ENCODE measurements around the gene MAP3K8.

The MAP3K8 gene

GRCh38 chr10:30433730-30434272 lies at the start of gene MAP3K8:
Gene MAP3K8, plus strand, starts transcription at chr10:30434184. Its CDS starts 4,755 bp downstream, at chr10:30438939.
- peak; percentile 68 for DNase-seq

GRCh38 chr10:30384701-30385201 lies 49.2 kb upstream of the MAP3K8 start:
- DNase-seq: peak; percentile 73

GRCh38 chr10:30386801-30387588 lies 47.0 kb upstream of the MAP3K8 start:
- no peak for DNase-seq

GRCh38 chr10:30387646-30388243 lies 46.2 kb upstream of the MAP3K8 start:
- no peak for DNase-seq

GRCh38 chr10:30389543-30389942 lies 44.4 kb upstream of the MAP3K8 start:
- no peak for DNase-seq

- no peak for DNase-seq
Measured at GRCh38 chr10:30390207-30390606, 43.8 kb upstream of the MAP3K8 start.

GRCh38 chr10:30391266-30391665 lies 42.7 kb upstream of the MAP3K8 start:
- no peak for DNase-seq

GRCh38 chr10:30392564-30392990 lies 41.4 kb upstream of the MAP3K8 start:
- peak; percentile 80 for DNase-seq

- DNase-seq: no peak
Measured at GRCh38 chr10:30396293-30396692, 37.7 kb upstream of the MAP3K8 start.

- DNase-seq: no peak
Measured at GRCh38 chr10:30396698-30397097, 37.3 kb upstream of the MAP3K8 start.

GRCh38 chr10:30398193-30398592 lies 35.8 kb upstream of the MAP3K8 start:
- no peak for DNase-seq

GRCh38 chr10:30398788-30399187 lies 35.2 kb upstream of the MAP3K8 start:
- no peak for DNase-seq

- no peak for DNase-seq
Measured at GRCh38 chr10:30403494-30403893, 30.5 kb upstream of the MAP3K8 start.

- no peak for DNase-seq
Measured at GRCh38 chr10:30404540-30404939, 29.4 kb upstream of the MAP3K8 start.

- no peak for DNase-seq
Measured at GRCh38 chr10:30411263-30411662, 22.7 kb upstream of the MAP3K8 start.

GRCh38 chr10:30412901-30413300 lies 21.1 kb upstream of the MAP3K8 start:
- no peak for DNase-seq

GRCh38 chr10:30413996-30414576 lies 19.9 kb upstream of the MAP3K8 start:
- DNase-seq: peak; percentile 55

GRCh38 chr10:30415593-30415992 lies 18.4 kb upstream of the MAP3K8 start:
- DNase-seq: no peak

- peak; percentile 35 for DNase-seq
Measured at GRCh38 chr10:30417301-30417700, 16.7 kb upstream of the MAP3K8 start.

GRCh38 chr10:30420266-30420665 lies 13.7 kb upstream of the MAP3K8 start:
- no peak for DNase-seq

- no peak for DNase-seq
Measured at GRCh38 chr10:30420766-30421165, 13.2 kb upstream of the MAP3K8 start.

- no peak for DNase-seq
Measured at GRCh38 chr10:30422151-30422695, 11.8 kb upstream of the MAP3K8 start.

- DNase-seq: no peak
Measured at GRCh38 chr10:30422981-30423654, 10.9 kb upstream of the MAP3K8 start.

Measured in NCI-H82 (cell line).